ENCODE results near the gene HDAC4. TPM values are rescaled to one million over a fixed set of nuclear protein-coding genes. Genes with fewer than 3 reads are reported as not detected.

The HDAC4 gene
- polyA plus RNA-seq, 1 experiment, result 8.9 TPM

DNA sequence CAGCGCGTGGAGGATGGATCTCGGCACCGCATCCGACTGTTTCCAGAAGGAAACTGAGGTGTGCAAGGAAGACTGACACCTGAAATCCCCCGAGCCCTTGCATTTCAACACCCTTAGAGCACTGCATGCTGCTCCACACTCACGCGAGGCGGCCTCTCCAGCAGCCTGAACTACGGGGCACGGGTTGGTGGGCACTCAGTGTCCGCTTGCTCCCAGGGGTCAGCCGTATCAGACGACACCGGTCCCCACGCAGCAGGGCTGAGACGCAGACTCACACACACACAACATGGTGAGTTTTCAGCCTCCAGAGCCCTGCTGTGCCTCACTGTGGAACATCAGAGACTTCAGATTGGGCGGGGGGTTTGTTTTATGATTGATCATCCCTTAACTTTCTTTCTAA lies 283.0 kb downstream of the HDAC4 start:
- POLR2A ChIA-PET, result no interaction called here
- CTCF ChIA-PET, result no interaction called here
- no peak for DNase-seq (ENCODE audit: low read depth, low spot score)
- no peak overlapping the region for H3K4me3 ChIP-seq (ENCODE audit: low read depth, low read length)
- no peak overlapping the region for H3K27ac ChIP-seq (ENCODE audit: low read depth, low read length)
- no peaks in the 10 kb centered on the region; the same call in 1 of the 2 replicates for H3K9me3 ChIP-seq (ENCODE audit: control insufficient read depth, insufficient read depth, low read length)
- H3K27me3 ChIP-seq (ENCODE audit: control insufficient read depth, insufficient read depth, low read length), result no peaks in the 10 kb centered on the region
- TF ChIP-seq, protein P1, sequence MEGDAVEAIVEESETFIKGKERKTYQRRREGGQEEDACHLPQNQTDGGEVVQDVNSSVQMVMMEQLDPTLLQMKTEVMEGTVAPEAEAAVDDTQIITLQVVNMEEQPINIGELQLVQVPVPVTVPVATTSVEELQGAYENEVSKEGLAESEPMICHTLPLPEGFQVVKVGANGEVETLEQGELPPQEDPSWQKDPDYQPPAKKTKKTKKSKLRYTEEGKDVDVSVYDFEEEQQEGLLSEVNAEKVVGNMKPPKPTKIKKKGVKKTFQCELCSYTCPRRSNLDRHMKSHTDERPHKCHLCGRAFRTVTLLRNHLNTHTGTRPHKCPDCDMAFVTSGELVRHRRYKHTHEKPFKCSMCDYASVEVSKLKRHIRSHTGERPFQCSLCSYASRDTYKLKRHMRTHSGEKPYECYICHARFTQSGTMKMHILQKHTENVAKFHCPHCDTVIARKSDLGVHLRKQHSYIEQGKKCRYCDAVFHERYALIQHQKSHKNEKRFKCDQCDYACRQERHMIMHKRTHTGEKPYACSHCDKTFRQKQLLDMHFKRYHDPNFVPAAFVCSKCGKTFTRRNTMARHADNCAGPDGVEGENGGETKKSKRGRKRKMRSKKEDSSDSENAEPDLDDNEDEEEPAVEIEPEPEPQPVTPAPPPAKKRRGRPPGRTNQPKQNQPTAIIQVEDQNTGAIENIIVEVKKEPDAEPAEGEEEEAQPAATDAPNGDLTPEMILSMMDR (IDR thresholded peaks at IDR 0.05; ENCODE audit: low read depth, low read length), result no peak

DNA sequence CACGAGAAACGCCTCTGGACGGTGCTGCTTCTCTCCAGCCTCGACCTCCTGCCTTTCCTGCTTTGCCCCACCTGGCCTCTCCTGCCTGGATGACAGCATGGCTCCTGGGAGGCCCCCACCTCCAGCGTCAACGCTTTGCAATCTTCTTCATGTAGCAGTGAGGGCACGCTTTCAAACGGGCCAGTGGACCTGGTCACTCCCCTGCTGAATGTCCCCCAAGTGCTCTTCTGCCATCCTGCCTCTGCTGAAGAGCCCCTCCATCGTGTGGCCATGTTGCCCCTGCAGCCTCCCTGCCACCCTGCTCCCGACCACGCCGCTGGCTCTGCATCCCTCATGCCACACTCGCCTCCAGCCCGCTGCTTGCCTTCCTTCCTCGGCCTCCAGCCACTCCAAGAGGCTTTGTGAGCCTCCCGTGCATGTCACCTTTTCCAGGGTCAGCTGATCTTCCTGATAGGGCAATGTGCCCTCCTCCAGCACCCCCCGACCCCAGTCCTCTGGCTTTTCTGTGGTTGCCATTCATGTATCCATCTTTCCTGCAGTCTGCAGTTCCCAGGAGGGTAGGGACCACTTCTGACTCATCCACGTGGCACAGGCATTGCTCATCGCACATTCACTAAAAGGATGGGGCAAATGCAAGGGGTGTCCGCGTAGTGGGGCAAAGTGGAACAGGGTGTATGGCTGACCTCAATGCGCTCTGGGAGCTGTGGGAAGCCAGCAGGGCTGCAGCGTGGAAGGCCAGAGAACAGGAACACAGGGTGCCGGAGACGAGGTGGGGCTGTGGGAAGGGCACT lies 284.2 kb downstream of the HDAC4 start:
- CTCF ChIA-PET, result no interaction called here
- TF ChIP-seq, protein P1 (IDR thresholded peaks at IDR 0.05; ENCODE audit: low read depth, low read length), result no peak

DNA sequence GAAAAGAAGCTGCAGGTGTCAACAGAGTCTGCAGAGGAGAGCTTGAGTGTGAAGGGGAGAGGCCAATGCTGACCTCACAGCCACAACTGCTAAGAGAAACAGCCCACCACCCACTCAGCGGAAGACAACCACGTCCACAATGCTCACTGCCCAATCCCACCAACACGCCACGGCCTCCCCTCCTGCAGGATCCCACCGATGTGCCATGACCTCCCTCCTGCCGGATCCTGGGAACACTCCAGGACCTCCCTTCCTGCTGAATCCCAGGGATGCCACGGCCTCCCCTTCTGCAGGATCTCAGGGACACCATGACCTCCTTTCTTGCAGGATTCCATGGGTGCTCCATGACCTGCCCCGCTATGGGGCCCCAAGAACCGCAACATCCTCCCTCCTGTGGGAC lies 285.2 kb downstream of the HDAC4 start:
- Histone ChIP-seq H3K27me3 (ENCODE audit: control insufficient read depth, insufficient read depth, low read length) (no peaks in the 10 kb centered on the region), H3K9me3 (ENCODE audit: control insufficient read depth, insufficient read depth, low read length) (no peaks in the 10 kb centered on the region; the same call in 1 of the 2 replicates), H3K4me3 (ENCODE audit: low read depth, low read length) (no peak overlapping the region), H3K27ac (ENCODE audit: low read depth, low read length) (no peak overlapping the region)
- TF ChIP-seq, protein P1 (IDR thresholded peaks at IDR 0.05; ENCODE audit: low read depth, low read length), result no peak
- POLR2A ChIA-PET, result no interaction called here
- DNase-seq (ENCODE audit: low read depth, low spot score), result no peak
- CTCF ChIA-PET, result no interaction called here

More for the DNA sequence above, 284.2 kb downstream of the HDAC4 start:
- Histone ChIP-seq H3K27ac (ENCODE audit: low read depth, low read length) (no peak overlapping the region), H3K9me3 (ENCODE audit: control insufficient read depth, insufficient read depth, low read length) (no peaks in the 10 kb centered on the region; the same call in 1 of the 2 replicates), H3K27me3 (ENCODE audit: control insufficient read depth, insufficient read depth, low read length) (no peaks in the 10 kb centered on the region), H3K4me3 (ENCODE audit: low read depth, low read length) (no peak overlapping the region)
- POLR2A ChIA-PET, result no interaction called here
- DNase-seq (ENCODE audit: low read depth, low spot score), result no peak

DNA sequence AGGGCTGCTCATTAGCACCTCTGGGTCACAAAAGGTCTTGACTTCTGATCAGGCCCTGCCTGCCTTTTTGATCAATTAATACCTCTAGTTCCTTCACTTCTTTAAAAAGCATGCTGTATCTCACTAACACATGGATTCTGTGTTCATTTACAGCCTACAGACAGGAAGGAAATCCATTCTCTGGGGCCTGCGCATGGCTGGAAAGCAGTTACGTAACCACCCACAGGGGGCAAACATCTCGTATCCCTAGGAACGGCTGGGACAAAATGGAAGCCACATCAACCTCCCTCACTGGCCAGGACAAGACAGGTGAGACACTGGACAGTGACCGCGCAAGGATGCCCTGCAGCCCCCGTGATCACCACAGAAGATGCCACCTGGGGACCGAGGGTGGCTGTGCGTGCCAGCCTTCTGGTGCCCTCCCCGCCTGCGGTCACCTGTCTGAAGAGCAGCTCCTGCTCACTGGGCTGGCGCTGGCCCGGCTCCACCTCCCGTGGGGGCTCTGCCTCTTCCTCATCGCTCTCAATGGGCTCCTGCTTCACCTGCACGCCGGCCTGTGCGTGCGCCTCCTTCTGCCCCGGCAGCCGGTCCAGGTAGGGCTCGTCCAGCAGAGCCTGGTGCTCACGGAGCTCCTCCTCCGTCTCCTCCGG lies 286.1 kb downstream of the HDAC4 start:
- CTCF ChIA-PET, result interaction anchor here (0.5 kb wide), 1 partner anchor 274 kb away, joined by 3 read pairs; no protein-coding TSS in a partner anchor

More for the DNA sequence above, 286.1 kb downstream of the HDAC4 start:
- H3K9me3 ChIP-seq (ENCODE audit: control insufficient read depth, insufficient read depth, low read length), result no peaks in the 10 kb centered on the region; the same call in 1 of the 2 replicates
- H3K27ac ChIP-seq (ENCODE audit: low read depth, low read length), result no peak overlapping the region
- no peak for DNase-seq (ENCODE audit: low read depth, low spot score)
- TF ChIP-seq, protein P1 (IDR thresholded peaks at IDR 0.05; ENCODE audit: low read depth, low read length), result no peak
- no peaks in the 10 kb centered on the region for H3K27me3 ChIP-seq (ENCODE audit: control insufficient read depth, insufficient read depth, low read length)
- no peak overlapping the region for H3K4me3 ChIP-seq (ENCODE audit: low read depth, low read length)
- POLR2A ChIA-PET, result no interaction called here

Data from AG04450 (cell line).